Right ventricle myocardium superior (tissue), 1 donor: ENCODE measurements around the gene PRLR. TPM values are rescaled to one million over a fixed set of nuclear protein-coding genes. Genes with fewer than 3 reads are reported as not detected.
A peak's percentile ranks its signal among the peaks of the same experiment; 100 is the strongest.

Source experiments
- ATAC-seq: fragments of 200-7000 bp; cut with Tn5 transposase; one replicate; pipeline ENCODE4 v1.9.1; 2020; ENCODE audit warnings: mild to moderate bottlenecking; ENCODE audit not compliant: poor library complexity
- DNase-seq: peaks from one replicate; pipeline ENCODE4 v3.0.0-alpha.2; 2020
- intact Hi-C: fragments of 100-400 bp; cut with DNase I; formaldehyde crosslinking; loops from one replicate; pipeline ENCODE4 v1.11.2; 2022
- total RNA-seq: library from RNA; stranded (reverse); fragmentation: NEBNext Ultra II Directional; extraction: Animal tissue kit (Norgen Biotek cat#: 25700); gene quantifications from one replicate; pipeline ENCODE4 v1.2.1, GENCODE V29; 2021
- donor health status: DM: no; HTN: yes; CAD: no; lungs with severe emphysema.

PRLR gene
- total RNA-seq, 1 donor from 2014 or later, result 0.86 TPM

GRCh38 chr5:35237580-35238376 lies 7.5 kb upstream of the PRLR start:
- no peak for DNase-seq
- intact Hi-C loops, result no loop called here
- ATAC-seq, result peak; percentile 39

DNA sequence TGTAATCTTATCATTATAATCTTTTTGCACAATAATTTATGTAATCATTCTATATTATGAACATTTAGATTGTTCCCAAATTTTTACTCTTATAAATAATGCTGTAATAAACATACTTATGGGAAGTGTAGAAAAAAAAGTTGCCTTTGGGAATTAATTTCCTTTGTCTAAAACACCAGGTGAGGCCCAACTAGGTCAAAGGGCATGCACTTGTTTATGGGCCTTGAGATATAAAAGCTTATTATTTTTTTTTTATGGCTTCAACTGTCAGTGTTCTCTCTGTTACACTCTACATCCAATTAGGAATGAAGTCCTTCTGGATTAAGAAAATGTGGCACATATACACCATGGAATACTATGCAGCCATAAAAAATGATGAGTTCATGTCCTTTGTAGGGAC lies 6.5 kb upstream of the PRLR start:
- ATAC-seq (no peak), DNase-seq (no peak)
- intact Hi-C loops, result no loop called here

DNA sequence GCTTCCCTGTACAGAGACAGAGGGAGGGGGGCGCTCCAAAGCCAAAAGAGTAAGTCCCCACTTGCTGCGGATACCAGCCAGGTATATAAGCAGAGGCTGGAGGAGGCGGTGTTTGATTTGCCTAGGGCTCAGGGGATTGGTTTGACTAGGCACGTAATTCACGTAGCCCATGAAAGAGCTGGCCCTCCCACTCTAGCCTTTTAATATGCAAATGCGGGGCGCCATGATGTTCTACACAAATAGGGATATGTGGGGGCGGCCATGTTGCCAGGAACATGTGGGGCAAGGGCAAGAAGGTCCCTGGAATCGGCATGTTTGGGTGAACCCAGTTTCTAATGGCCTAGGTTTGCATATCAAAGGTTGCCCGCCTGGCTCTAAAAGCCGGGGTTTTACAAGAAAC lies 3.3 kb upstream of the PRLR start:
- ATAC-seq (no peak), DNase-seq (no peak)
- intact Hi-C loops, result no loop called here

GRCh38 chr5:35233121-35233520 lies 2.8 kb upstream of the PRLR start:
- ATAC-seq (no peak), DNase-seq (no peak)
- intact Hi-C loops, result no loop called here

DNA sequence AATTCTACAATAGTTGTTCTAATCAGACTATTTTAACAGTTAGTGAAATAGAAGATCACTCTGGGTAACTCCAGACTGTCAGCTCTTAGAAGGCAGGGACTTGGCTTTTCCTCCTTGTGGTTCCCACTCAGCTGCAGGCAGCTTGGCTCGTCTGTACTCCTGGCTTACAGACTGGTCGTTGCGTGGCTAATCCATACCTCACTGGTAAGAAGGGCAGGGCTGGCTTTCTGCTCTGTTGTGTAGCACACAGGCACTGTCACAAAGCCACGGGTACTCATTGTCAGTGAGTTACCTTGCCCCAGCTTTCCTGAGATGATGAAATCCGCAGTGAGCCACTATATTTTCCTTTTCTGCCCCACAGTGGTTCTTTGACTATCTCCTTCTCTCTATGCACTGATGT lies 1.8 kb upstream of the PRLR start:
- intact Hi-C loops, result no loop called here
- ATAC-seq, result no peak
- no peak for DNase-seq

GRCh38 chr5:35229076-35230037 lies 930 bp downstream of the PRLR start:
- intact Hi-C loops, result no loop called here
- no peak for ATAC-seq
- no peak for DNase-seq

DNA sequence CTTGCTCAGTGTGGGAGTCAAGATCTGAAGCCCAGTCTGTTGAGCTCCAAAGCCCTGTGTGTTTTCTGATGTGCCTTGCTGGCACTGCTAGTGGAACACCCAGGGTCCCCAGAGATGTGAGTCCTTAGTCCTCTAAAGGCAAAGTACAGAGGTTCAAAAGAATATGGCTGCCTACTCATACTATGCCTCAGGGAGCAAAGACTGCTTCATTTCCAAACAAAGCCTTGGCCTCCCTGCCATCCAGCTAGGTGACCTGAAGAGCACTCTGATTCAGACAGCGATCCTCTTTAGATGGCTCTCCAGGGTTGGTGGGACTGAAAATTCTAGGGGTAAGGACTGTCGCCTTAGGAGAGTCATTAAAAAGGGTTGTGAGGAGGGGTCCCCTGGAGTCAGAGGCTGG lies 2.0 kb downstream of the PRLR start:
- DNase-seq (no peak), ATAC-seq (no peak)
- intact Hi-C loops, result no loop called here

- no peak for ATAC-seq
- intact Hi-C loops, result no loop called here
- DNase-seq, result no peak
Observed at GRCh38 chr5:35227720-35228119, 2.6 kb downstream of the PRLR start.

- intact Hi-C loops, result no loop called here
- ATAC-seq (no peak), DNase-seq (no peak)
Observed at GRCh38 chr5:35223787-35224395, 6.4 kb downstream of the PRLR start.

GRCh38 chr5:35220967-35221366 lies 9.3 kb downstream of the PRLR start:
- no peak for DNase-seq

GRCh38 chr5:35218981-35219380 lies 11.3 kb downstream of the PRLR start:
- DNase-seq (no peak), ATAC-seq (no peak)
- intact Hi-C loops, result no loop called here

More at GRCh38 chr5:35220967-35221366, 9.3 kb downstream of the PRLR start:
- no peak for ATAC-seq
- intact Hi-C loops, result no loop called here

- ATAC-seq (no peak), DNase-seq (no peak)
- intact Hi-C loops, result no loop called here
Observed at GRCh38 chr5:35214051-35214450, 16.2 kb downstream of the PRLR start.

DNA sequence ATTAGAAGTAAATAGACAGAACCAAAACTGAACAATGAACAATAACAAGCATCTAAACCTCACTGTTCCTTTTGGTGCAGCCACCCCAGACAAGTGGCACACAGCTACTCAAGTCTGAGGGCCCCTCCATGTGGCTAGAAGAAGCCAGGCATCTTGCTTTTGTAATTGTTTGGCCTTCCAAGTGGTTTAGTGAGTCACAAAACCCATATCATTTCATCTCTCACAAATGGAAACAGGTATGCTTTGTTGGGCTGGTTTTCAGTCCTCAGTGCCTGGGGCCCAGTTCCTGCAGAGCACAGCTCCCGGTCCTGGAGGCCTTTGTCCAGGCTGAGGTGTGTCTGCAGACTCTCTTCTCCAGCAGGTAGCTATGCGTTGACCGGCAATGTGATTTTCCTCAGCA lies 16.7 kb downstream of the PRLR start:
- no peak for ATAC-seq
- DNase-seq, result no peak
- intact Hi-C loops, result no loop called here

DNA sequence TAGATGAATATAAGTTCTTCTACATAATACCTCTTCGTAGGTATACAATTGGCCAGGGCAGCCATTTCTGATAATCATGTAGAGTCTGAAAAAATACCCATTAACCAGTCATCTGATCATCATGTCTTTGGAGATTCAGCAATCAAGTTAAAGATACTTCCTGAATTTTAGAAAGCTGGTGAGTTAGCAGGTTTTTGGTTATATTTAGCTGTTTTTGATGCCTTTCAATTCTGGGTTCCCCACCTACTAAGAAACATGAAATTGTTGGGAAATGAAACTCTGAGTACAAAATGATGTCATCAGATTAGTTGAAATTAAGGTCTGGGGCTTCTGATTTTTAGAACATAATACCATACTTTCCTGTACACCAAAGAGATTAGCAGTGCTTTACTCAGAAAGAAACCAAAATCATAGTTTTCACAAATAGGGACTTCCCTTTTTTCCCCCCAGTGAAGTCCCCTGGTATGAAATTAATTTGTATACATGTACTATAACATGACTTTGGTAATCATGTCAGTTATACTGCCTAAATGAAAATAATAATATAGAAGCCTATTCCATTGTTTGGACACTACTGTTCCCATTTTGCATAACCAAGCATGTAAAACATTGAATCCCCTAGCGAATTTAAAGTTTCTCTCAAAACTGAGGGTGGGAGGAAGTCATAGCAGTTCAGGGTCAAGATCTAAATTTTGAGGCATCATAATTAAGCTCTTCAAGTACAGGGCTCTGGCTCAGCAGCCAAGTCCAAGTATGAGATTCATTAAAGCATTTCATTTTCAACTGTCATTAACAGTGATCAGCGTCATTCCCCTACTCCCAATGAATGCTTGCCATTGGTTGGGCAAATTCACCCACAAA lies 17.9 kb downstream of the PRLR start:
- intact Hi-C loops, result no loop called here
- no peak for ATAC-seq
- DNase-seq, result no peak

DNA sequence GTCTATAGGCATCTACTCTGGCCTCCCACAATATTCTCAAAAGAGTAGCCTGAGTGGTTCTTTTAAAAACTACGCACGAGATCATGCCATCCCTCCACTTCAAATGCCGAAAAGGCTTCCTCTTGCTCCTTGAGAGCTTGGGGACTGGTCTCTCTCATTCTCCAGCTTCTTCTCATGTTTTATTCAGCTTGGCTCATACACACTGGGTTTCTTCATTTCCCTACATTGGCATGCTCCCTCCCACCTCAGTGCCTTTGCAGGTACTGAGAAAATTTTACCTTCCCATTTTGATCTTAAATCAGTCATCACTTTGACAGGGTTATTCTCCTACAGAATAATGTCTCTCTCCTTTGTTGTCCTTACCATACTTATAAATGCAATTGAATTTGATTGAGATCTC lies 20.4 kb downstream of the PRLR start:
- intact Hi-C loops, result no loop called here
- ATAC-seq, result no peak
- DNase-seq, result no peak

GRCh38 chr5:35205606-35206005 lies 24.7 kb downstream of the PRLR start:
- intact Hi-C loops, result no loop called here
- ATAC-seq (no peak), DNase-seq (no peak)

DNA sequence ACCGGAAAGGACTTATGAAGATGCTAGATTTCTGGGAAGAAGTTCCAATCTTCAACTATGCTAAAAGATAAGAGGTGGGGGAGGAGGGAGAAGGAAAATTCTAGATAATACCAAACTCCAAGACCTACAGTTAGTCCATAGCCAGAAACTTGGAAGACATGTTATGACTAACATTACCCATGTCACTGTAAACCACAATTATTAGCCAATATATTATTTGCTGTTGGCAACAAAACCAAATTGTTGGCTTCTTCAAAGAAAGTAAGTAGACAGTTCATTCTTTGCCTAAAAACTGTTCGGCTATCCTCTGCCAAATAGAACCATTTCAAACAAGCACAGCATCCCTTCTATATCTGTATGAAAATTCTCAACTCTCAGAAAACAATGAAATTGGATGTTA lies 25.1 kb downstream of the PRLR start:
- no peak for ATAC-seq
- no peak for DNase-seq
- intact Hi-C loops, result no loop called here

GRCh38 chr5:35203403-35203802 lies 26.9 kb downstream of the PRLR start:
- intact Hi-C loops, result no loop called here
- ATAC-seq, result no peak
- no peak for DNase-seq
